AG10803 (cell line): ENCODE data around the gene PPP1R1B.

Experiments
- DNase-seq: peaks from one replicate; pipeline ENCODE4 v3.0.0; 2010; ENCODE audit warnings: low read depth
- H3K4me3 ChIP-seq: 2 replicates; pipeline ENCODE4 v1.5.1; 2011; ENCODE audit warnings: mild to moderate bottlenecking, low read length, control low read depth
- CTCF ChIP-seq: conservative IDR thresholded peaks from 2 replicates; pipeline ENCODE4 v1.5.1; 2011; ENCODE audit warnings: mild to moderate bottlenecking, low read length, control low read depth, inconsistent platforms

PPP1R1B gene

DNA sequence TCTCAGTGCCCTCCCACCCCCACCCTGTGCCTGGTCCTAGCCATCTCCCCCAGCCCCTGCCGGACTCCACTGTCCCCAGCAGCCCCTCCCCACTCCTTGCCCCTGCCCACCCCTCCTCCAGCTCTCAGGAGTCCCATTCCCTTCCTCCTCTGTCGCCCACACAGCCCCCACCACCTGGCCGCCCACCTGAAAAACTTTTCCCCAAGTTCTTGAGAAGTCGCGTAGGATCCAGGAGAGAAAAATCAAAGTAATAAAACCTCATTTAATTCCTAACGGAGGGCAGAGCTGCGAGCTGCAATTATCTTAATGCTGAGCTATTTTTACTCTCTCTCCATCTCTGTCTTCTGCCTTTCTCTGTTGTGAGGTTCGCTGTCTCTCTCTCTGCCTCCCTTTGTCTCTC is 2.4 kb upstream of the PPP1R1B start:
- no peak for TF ChIP-seq CTCF
- DNase-seq: no peak
- H3K4me3 ChIP-seq: no peak overlapping the region

DNA sequence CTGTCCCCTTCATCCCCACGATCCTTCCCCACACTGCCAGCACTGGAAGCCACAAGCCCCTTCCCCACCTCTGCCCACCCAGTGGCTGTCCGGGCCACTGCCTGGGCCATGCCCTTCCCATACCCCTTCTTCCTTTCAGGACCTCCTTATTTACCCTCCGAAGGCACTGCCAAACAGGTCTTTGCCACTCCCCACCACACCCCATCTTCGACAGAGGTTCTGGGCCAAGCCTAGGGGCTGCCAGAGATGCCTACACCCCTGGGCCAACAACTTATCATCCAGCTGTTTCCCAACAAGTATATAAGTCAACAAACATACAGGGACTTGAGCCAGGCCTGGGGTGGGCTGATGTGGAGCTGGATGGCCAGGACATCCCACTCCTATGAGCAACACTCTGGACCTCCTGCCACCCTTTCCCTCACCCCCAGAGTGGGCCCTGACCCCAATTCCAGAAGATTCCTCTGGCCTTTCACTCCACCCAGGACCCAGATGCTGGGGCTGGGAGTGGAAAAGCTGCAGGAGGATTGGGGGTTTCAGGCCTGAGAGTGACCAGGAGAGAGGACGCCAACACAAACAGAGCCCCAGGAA is 1.5 kb upstream of the PPP1R1B start:
- TF ChIP-seq CTCF: no peak
- H3K4me3 ChIP-seq: no peak overlapping the region
- no peak for DNase-seq

GRCh38 chr17:39627047-39627711 is 427 bp downstream of the PPP1R1B start:
- no peak for DNase-seq
- H3K4me3 ChIP-seq: no peak overlapping the region
- TF ChIP-seq CTCF: no peak

GRCh38 chr17:39627712-39628516 is 1.2 kb downstream of the PPP1R1B start:
- TF ChIP-seq CTCF: no peak
- H3K4me3 ChIP-seq: no peak overlapping the region
- no peak for DNase-seq

- DNase-seq: no peak
- no peak for TF ChIP-seq CTCF
- H3K4me3 ChIP-seq: no peak overlapping the region
These were observed 2.1 kb downstream of the PPP1R1B start for GRCh38 chr17:39628655-39629493.

GRCh38 chr17:39629494-39629880 is 2.7 kb downstream of the PPP1R1B start:
- TF ChIP-seq CTCF: no peak
- no peak overlapping the region for H3K4me3 ChIP-seq
- DNase-seq: no peak
